Retinal pigment epithelial cell (primary cell): ENCODE results near the gene MUCL3.
"Not testable (repeated sequence)": the region's sequence is repeated elsewhere in the genome, so short reads cannot be mapped to it uniquely, and the experiment has no call there.

ENCODE experiments used
- DNase-seq: peaks from one replicate; pipeline ENCODE4 v3.0.0-alpha.2; 2010; ENCODE audit warnings: low read depth
- H3K4me3 ChIP-seq: 2 replicates; pipeline ENCODE4 v1.5.1; 2011; ENCODE audit warnings: mild to moderate bottlenecking, low read length, control low read depth, moderate library complexity
- CTCF ChIP-seq: conservative IDR thresholded peaks from 2 replicates; pipeline ENCODE4 v1.5.1; 2011; ENCODE audit warnings: low read depth, low read length, control low read depth, inconsistent platforms

The MUCL3 gene

DNA sequence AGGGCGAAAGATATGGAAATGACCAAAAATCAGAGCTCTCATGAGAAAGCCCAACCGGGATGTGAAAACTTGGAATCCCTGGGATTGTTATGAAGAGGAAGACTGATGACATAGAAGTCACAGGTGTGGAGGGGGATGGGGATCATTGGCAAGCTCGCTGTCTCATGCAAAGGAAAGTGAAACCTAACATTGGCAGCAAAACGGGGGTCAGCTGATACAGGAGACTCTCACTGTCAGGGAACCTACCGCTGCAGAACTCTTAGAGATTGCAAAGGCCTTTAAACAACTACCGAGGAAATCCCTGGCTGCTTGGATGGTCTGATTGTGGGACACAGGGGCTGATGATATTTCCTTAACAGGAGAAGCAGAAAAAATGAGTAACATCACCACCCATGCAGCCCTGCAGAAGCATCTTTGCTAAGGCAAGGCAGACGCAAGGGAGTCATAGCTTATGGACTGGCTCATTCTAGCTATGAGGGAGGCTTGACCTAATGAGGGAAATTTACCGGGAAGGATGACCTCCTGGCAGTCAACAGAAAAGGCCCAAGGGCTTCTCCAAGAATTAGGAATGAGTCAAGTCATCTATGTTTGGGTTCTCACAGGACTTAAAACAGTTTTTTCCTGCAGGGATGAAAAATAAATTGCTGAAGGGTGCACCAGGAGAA, 49.8 kb downstream of the MUCL3 start:
- no peak for TF ChIP-seq CTCF
- no peak for DNase-seq
- no peak overlapping the region for H3K4me3 ChIP-seq

- H3K4me3 ChIP-seq, result no peak overlapping the region
- no peak for DNase-seq
- TF ChIP-seq CTCF, result no peak
Measured at GRCh38 chr6:30991891-30992290, 51.1 kb downstream of the MUCL3 start.

- no peak for DNase-seq
- H3K4me3 ChIP-seq, result no peak overlapping the region
- TF ChIP-seq CTCF, result no peak
Measured at GRCh38 chr6:30997301-30997700, 56.5 kb downstream of the MUCL3 start.

GRCh38 chr6:30998785-30999184, 58.0 kb downstream of the MUCL3 start:
- DNase-seq, result no peak
- TF ChIP-seq CTCF, result no peak
- H3K4me3 ChIP-seq, result no peak overlapping the region

DNA sequence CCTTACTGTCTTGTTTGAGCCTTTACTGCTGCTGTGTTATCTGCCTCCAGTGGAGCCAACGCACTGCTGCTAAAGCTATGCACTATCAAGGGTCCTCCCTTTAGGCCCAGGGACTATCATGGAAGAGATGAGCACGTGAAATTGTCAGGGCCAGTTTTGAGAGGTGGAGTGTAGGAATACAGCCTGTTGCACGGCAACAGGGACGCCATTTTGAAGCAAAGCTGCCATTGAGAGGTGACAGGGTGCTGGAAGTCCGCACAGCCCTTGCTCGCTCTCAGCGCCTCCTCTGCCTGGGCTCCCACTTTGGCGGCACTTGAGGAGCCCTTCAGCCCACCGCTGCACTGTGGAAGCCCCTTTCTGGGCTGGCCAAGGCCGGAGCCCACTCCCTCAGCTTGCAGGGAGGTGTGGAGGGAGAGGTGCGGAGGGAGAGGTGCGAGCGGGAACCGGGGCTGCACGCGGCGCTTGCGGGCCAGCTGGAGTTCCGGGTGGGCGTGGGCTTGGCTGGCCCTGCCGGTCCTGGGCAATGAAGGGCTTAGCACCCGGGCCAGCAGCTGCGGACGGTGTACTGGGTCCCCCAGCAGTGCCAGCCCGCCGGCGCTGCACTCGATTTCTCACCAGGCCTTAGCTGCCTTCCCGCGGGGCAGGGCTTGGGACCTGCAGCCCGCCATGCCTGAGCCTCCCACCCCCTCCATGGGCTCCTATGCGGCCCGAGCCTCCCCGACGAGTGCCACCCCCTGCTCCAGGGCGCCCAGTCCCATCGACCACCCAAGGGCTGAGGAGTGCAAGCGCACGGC, 59.5 kb downstream of the MUCL3 start:
- DNase-seq, H3K4me3 ChIP-seq: not testable (repeated sequence)

DNA sequence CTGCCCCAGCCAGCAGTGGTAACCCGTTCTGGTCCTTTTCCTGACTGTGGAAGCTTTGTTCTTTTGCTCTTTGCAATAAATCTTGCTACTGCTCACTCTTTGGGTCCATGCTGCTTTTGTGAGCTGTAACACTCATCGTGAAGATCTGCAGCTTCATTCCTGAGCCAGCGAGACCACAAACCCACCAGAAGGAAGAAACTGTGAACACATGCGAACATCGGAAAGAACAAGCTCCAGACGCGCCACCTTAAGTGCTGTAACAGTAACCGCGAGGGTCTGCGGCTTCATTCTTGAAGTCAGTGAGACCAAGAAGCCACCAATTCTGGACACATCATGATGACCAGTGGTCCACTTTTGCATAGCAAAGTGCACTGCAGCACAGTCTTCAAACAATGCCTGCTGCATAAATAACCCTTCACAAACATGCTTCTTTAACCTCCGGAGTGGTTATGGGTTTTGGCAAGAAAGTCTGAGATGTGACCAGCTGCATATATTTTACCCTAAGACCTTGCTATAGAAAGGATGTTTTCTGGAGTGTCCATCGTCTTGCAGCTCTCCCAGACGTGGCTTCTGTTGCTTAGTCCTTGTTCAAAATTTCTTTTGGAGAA, 60.6 kb downstream of the MUCL3 start:
- TF ChIP-seq CTCF, result no peak
- no peak overlapping the region for H3K4me3 ChIP-seq
- no peak for DNase-seq

DNA sequence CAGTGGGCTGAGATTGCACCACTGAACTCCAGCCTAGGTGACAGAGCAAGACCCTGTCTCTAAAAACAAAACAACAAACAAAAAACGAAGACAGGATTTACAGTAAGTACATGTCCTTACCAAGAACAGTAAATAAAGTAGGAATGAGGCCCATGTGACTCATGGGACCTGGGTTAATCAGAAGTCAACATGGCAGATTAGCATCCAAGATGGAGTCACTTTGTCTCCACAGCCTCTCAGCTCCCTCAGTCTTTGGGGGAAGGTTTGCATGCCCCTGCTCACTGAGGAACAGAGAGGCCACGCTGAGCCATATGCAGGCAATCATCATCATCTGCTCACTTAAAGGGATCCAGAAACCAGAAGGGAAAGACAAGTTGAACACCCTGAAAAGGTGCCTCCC, 61.7 kb downstream of the MUCL3 start:
- TF ChIP-seq CTCF, result no peak
- H3K4me3 ChIP-seq, result no peak overlapping the region
- no peak for DNase-seq
